AG08396 (cell line): ENCODE measurements around the gene KATNIP.
A peak's percentile ranks its signal among the peaks of the same experiment; 100 is the strongest.
"Not testable (repeated sequence)": the region's sequence is repeated elsewhere in the genome, so short reads cannot be mapped to it uniquely, and the experiment has no call there.

ENCODE experiments used
- DNase-seq: peaks from one replicate; pipeline ENCODE4 v3.0.0; 2012; ENCODE audit warnings: low spot score, mixed read lengths

KATNIP gene

GRCh38 chr16:27538528-27538927 is 11.4 kb upstream of the KATNIP start:
- no peak for DNase-seq

DNA sequence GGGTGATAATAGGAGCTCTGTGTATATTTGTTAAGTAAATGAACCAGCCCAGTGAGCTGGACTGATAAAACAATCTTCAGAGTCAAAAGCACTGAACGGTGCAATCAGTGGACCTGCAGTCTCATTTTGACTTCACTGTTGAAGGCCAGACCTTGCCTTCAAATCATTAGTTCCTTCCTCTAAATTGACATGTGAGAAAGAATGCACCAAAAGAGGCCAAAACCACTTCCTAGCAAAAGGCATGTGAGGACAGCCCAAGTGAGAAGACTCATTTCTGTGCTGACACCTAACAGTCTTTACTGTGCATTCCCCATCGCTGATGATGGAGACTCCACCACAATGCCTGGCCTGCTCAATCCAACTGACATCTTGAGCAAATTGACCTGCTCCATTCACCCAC is 10.8 kb upstream of the KATNIP start:
- DNase-seq = no peak

GRCh38 chr16:27539636-27540035 is 10.3 kb upstream of the KATNIP start:
- no peak for DNase-seq

DNA sequence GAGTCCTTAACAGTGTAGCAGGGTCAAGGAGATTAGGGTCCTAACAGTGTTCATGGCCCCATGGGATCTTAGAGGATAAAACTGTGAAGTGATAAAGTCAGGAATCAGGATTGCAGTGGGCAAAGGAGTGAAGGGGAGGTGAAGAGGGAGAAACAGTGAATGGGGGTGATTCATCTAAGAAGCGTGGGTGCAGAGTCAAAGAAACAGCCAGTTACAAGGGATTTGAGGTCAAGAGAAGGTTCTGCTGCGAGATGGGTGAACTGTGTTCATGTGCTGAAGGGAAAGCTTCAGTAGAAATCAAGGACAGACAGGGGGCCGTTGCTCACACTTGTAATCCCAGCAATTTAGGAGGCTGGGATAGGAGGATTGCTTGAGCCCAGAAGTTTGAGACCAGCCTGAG is 6.1 kb upstream of the KATNIP start:
- DNase-seq = no peak

- no peak for DNase-seq
These were observed 5.3 kb upstream of the KATNIP start for GRCh38 chr16:27544671-27545070.

DNA sequence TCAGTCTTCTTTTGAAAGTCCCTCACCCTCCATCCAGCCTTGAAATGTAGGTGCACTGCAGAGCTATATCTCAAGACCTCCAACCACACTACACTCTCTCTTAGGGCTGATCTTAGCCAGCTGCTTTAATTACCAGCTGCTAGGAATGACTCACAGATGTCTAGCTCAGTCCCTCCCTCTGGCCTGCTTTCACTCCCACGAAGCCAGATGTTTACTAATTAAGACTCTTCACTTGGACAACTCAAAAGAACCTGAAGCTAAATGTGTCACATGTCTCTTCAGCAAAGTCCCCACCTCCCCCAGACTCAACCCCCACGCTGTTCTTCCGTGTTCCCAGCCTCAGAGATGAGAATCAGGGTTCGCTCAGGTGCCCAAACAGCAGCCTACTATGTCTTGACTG is 2.8 kb upstream of the KATNIP start:
- peak; percentile 76 for DNase-seq

GRCh38 chr16:27547851-27548250 is 2.1 kb upstream of the KATNIP start:
- no peak for DNase-seq

- DNase-seq = no peak
These were observed 539 bp upstream of the KATNIP start for GRCh38 chr16:27549464-27549745.

DNA sequence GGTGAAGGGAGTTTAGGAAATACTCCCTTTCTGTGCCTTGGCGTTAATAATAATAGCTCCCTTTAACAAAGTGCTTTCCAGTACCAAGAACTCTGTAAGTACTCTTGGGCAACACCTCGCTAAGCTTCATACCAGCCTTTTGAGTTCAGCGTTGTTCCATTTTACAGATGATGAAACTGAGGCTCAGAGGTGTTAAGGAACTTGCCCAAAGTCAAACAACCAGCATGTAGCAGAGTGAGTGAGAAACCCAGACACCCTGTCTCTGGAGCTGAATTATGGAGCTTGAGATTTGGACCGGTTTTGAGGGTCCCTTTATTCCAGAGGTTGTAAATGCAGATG is 607 bp downstream of the KATNIP start:
- DNase-seq = no peak

DNA sequence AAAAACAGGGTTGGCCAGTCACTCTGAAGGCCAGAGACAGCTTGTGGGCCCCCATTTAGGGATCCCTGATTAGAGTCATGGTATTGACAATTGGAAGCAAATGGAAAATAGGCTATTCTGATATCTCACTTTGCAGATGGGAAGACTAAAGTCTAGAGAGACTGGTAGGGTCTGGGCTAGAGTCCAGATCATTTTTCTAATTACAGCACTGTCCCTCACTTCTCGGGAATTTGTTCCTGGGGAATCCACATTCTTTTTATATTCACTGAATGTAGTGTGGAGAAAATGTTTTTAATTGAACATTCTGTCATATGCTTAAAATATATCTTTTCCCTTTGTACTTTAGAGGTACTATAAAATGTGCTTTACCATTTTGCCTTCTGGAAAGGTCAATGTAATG is 1.1 kb downstream of the KATNIP start:
- DNase-seq = no peak

- no peak for DNase-seq
These were observed 6.5 kb downstream of the KATNIP start for GRCh38 chr16:27556471-27556870.

DNA sequence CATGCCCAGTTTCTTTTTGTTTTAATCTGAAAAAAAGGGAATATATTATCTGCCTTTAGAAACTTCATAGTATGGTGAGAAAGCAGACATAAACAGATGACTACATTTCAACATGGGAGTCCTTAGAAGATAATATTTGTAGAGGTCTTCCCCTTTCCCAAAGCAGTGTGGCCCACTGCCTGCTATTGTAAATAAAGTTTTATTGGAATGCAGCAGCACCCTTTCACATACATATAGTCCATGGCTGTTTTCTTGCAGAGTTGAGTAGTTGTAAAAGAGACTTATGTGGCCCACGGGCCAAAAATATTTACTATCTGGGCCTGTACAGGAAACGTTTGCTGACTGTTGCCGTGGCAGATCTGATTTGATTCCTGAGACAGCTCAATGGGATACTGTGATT is 8.5 kb downstream of the KATNIP start:
- no peak for DNase-seq

GRCh38 chr16:27558932-27559331 is 9.0 kb downstream of the KATNIP start:
- DNase-seq = no peak

GRCh38 chr16:27561216-27561615 is 11.3 kb downstream of the KATNIP start:
- no peak for DNase-seq

DNA sequence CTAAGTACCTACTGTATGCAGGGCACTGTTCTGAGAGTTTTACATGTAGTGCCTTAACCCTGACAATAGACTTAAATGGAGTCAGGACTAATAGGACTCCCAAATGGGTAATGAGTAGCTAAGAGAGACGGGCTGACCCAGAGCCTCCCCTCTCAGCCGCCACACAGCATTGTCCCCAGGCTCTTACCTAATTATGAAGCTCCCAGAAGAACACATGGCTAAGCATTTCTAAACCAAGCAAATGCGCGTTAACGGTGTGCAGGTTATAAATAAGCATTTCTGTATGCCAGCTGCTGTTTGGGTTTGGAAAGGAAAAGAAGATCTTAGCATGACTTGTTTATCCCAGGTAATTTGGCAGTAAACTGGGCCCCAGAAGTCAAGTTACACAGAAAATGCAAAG is 14.3 kb downstream of the KATNIP start:
- no peak for DNase-seq

GRCh38 chr16:27566417-27566816 is 16.5 kb downstream of the KATNIP start:
- no peak for DNase-seq

DNA sequence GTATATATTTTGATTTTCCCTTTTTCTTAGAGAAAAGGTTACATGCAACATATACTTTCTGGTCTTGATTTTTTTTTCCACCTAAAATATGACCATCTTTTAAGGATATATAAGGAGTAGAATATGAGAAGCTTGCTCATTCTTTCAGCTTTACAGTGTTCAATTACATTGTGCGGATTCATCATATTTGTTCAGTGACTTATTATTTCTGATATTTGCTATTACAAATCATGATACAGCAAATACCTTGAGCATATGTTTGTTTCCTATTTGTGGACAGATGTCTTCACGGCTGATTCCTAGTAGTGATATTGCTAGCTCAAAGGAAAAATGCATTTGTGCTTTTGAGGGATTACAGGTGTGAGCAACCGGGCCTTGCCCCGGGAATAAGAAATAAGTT is 18.1 kb downstream of the KATNIP start:
- no peak for DNase-seq

GRCh38 chr16:27570986-27571385 is 21.0 kb downstream of the KATNIP start:
- not testable (repeated sequence) for DNase-seq

DNA sequence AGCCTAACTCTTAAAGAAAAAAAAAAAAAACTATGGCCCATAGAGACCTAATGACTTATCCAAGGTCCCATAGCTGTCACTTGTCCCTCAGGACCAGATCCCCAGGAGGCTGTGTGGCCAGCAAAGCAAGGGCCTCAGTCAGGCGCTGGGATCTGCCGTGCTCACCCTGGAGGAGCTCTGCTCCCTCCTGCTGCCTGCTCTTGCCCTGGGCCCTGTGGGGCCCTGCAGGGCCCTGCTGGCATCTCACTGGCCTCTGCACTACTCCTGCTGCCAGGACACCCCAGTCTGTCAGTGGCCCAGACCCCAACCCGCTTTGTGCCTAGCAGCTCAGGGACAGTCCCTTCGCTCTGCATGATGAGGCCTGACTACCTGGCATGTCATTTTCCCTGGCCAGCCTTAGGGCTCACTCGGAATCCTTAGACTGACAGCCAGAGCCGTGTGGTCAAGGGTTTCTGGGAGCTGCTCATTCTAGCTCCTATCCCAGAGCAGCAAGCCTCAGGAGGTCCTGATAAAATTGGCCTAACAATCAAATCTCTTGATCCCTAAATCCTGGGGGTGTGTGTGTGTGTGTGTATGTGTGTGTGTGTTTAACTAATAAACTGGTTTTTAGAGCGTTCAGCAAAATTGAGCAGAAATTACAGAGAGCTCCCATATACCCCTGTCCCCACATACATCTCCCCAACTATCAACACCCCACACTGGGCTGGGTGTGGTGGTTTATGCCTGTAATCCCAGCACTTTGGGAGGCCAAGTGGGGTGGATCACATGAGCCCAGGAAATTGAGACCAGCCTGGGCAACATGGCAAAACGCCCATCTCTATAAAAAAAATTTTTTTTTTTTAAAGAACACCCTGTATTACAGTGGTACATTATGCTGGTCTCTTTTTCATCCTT is 21.7 kb downstream of the KATNIP start:
- DNase-seq = no peak

GRCh38 chr16:27572711-27573110 is 22.8 kb downstream of the KATNIP start:
- DNase-seq = no peak

GRCh38 chr16:27576729-27577128 is 26.8 kb downstream of the KATNIP start:
- no peak for DNase-seq

- no peak for DNase-seq
These were observed 29.4 kb downstream of the KATNIP start for GRCh38 chr16:27579087-27579980.

DNA sequence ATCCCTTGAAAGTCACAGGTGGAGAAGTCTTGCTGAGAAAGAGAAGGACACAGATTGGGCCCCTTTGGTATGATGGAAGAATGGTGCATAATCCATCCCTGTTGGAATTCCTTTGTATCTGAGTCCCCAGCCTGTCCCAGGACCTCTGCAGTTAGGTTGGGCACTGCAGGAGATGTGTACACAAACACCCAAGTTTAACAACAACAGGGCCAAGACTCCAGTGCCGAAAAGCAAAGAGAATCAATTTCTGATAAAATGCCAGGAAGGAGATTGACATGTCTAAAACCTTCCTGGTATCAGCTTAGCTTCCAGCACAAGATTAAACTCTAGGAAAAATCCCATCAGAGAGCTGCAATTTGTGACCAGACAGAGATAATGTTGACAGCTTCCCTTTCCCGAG is 32.9 kb downstream of the KATNIP start:
- DNase-seq = no peak

DNA sequence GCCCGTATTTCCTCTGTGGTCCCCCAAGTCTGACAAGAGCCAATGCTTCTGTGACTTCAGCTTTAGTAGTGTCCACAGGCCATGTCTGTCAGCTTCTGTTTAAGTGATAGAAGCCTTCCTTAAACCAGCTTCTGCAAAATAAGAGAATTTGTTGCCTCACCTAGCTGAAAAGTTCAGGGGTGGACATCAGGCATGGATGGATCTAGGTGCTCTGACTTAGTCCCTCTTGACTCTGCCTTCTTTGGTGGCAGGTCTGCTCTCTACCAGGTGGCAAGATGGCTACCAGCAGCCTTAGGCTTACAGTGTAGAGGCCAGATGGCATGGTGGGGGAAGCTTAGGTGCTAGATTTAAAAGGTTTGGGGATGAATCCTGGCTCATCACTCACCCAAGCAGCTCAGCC is 33.7 kb downstream of the KATNIP start:
- no peak for DNase-seq
